Stimulated activated CD8-positive, alpha-beta memory T cell treated with anti-CD3 and anti-CD28 coated beads, Interleukin-12 subunit alpha, Interleukin-12 subunit beta, amount 100 ng/mL, for 1 hour (primary cell): ENCODE data around the gene MAGEA3.
"Not testable (repeated sequence)": the region's sequence is repeated elsewhere in the genome, so short reads cannot be mapped to it uniquely, and the experiment has no call there.

Experiments used
- DNase-seq: peaks from one replicate; pipeline ENCODE4 v3.0.0-alpha.2; 2020; ENCODE audit warnings: low read depth

MAGEA3 gene

DNA sequence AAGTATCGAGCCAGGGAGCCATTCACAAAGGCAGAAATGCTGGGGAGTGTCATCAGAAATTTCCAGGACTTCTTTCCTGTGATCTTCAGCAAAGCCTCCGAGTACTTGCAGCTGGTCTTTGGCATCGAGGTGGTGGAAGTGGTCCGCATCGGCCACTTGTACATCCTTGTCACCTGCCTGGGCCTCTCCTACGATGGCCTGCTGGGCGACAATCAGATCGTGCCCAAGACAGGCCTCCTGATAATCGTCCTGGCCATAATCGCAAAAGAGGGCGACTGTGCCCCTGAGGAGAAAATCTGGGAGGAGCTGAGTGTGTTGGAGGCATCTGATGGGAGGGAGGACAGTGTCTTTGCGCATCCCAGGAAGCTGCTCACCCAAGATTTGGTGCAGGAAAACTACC is 37.9 kb downstream of the MAGEA3 start:
- DNase-seq = not testable (repeated sequence)

DNA sequence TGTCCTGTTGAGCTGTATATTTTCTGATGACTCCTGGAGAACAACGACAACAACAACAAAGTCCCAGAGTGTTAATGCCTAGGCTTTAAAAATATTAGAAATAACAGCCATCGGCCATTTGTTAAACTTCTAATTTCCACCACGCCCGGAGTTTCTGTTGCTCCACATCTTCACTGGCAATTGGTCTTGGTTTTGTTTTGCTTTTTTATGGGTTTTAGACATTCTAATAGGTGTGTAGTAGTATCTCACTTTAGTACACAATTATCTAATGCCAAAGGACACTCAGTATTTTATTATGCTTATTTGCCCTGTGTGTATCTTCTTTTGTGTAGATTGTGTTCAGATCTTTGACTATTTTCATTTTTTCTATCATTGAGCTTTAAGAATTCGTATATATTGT is 40.0 kb downstream of the MAGEA3 start:
- no peak for DNase-seq
